A549 (cell line): ENCODE data around the gene CATSPERZ. TPM values are rescaled to one million over a fixed set of nuclear protein-coding genes. Genes with fewer than 3 reads are reported as not detected.
"Not testable (repeated sequence)": the region's sequence is repeated elsewhere in the genome, so short reads cannot be mapped to it uniquely, and the experiment has no call there.

Experiments used
- ATAC-seq, 2 experiments: fragments of 200-7000 bp in 1 of 2; fragments of >200 bp in 1 of 2; cut with Nextera tagmentation in 1 of 2; cut with Tn5 transposase in 1 of 2; 3 replicates each; pipeline versions ENCODE4 v1.8.0 to v1.9.1; 2018 to 2020; ENCODE audit warnings: mild to moderate bottlenecking in 1 of 2, moderate library complexity in 1 of 2
- CTCF ChIA-PET: fragments of 300-600 bp; sonication (Branson Sonifier 250); formaldehyde crosslinking; extraction: SDS; loops from one replicate; lab custom pipeline; 2021; ENCODE audit warnings: antibody characterized with exemption, inconsistent platforms; lab: Yijun Ruan, JAX
- POLR2A ChIA-PET: fragments of 350-600 bp; formaldehyde crosslinking; extraction: SDS; loops from one replicate; lab custom pipeline; 2021; ENCODE audit warnings: antibody characterized with exemption, inconsistent platforms; lab: Yijun Ruan, JAX
- DNase-seq, 2 experiments: peaks; one replicate each; pipeline versions ENCODE4 v3.0.0 to v3.0.0-alpha.2; 2011 to 2016; ENCODE audit warnings: low read depth in 1 of 2, low spot score in 1 of 2
- FAIRE-seq: peaks from 2 replicates; lab custom pipeline; 2011; peaks lifted over from hg19 to GRCh38; lab: Jason Lieb, UNC
- H3K27ac ChIP-seq, 2 experiments: fragments of >200 bp; sonication (Bioruptor Twin); formaldehyde crosslinking; 3 replicates each; pipeline ENCODE4 v1.5.1; 2016 to 2017
- H3K4me1 ChIP-seq: fragments of >200 bp; sonication (Bioruptor Twin); formaldehyde crosslinking; 3 replicates; pipeline ENCODE4 v1.6.1; 2016
- H3K4me2 ChIP-seq: fragments of >200 bp; sonication (Bioruptor Twin); formaldehyde crosslinking; 3 replicates; pipeline ENCODE4 v1.6.1; 2016
- H3K4me3 ChIP-seq: fragments of >200 bp; sonication (Bioruptor Twin); formaldehyde crosslinking; 3 replicates; pipeline ENCODE4 v1.5.1; 2016
- H3K9me3 ChIP-seq: fragments of >200 bp; sonication (Bioruptor Twin); formaldehyde crosslinking; 3 replicates; pipeline ENCODE4 v1.6.1; 2016
- BHLHE40 ChIP-seq: IDR thresholded peaks from 2 replicates; pipeline ENCODE4 v1.6.1; 2012; ENCODE audit warnings: low read depth, low read length, inconsistent platforms
- CBX2 ChIP-seq: fragments of 200-600 bp; sonication (generic); IDR thresholded peaks from 2 replicates; pipeline ENCODE4 v1.6.1; 2016; ENCODE audit warnings: low read depth, mild to moderate bottlenecking, borderline replicate concordance
- CEBPB ChIP-seq, 2 experiments: fragments of >200 bp in 1 of 2; sonication (Bioruptor Twin) in 1 of 2; formaldehyde crosslinking in 1 of 2; IDR thresholded peaks; 2 replicates each; pipeline ENCODE4 v1.6.1; 2012 to 2016
- CHD2 ChIP-seq: fragments of 150-350 bp; IDR thresholded peaks from 2 replicates; pipeline ENCODE4 v1.6.1; 2014; ENCODE audit warnings: low read length; ENCODE audit not compliant: partially characterized antibody
- EHMT2 ChIP-seq: fragments of 200-600 bp; sonication (generic); IDR thresholded peaks from 2 replicates; pipeline ENCODE4 v1.6.1; 2016; ENCODE audit warnings: antibody characterized with exemption, low read depth, mild to moderate bottlenecking, moderate library complexity
- EP300 ChIP-seq, 2 experiments: fragments of >200 bp; sonication (Bioruptor Twin); formaldehyde crosslinking; IDR thresholded peaks; 2 replicates in 1 of 2; 3 replicates in 1 of 2; pipeline ENCODE4 v1.6.1; 2016 to 2017
- HDAC2 ChIP-seq: fragments of 200-600 bp; sonication (generic); IDR thresholded peaks from 2 replicates; pipeline ENCODE4 v1.6.1; 2016
- HOXB13 ChIP-seq: fragments of 250-450 bp; sonication (Bioruptor Pico); IDR thresholded peaks from 2 replicates; pipeline ENCODE4 v1.5.0; 2020; ENCODE audit warnings: low read depth, mild to moderate bottlenecking, moderate library complexity
- RARB ChIP-seq: fragments of 250-450 bp; sonication (Bioruptor Pico); IDR thresholded peaks from 2 replicates; pipeline ENCODE4 v1.8.0; 2021; ENCODE audit warnings: mild to moderate bottlenecking, moderate library complexity
- RFX5 ChIP-seq: fragments of 450-650 bp; IDR thresholded peaks from 2 replicates; pipeline ENCODE4 v1.7.1; 2014; ENCODE audit warnings: antibody characterized with exemption, mild to moderate bottlenecking, moderate library complexity
- WGBS: methylation state at CpG from one replicate; pipeline ENCODE4 v1.1.6; 2017; ENCODE audit errors: missing lambda C conversion rate; 5-methylcytosine and 5-hydroxymethylcytosine counted together
- polyA plus RNA-seq, 4 experiments: library from polyadenylated mRNA; depleted of rRNA in 3 of 4; stranded (reverse); fragments of >200 nt; fragmentation: RNase III in 1 of 4; extraction: RNeasy Plus Mini Kit Qiagen cat#74134 plus additional on column Dnase treatment in 1 of 4; gene quantifications; 2 replicates in 3 of 4; 3 replicates in 1 of 4; pipeline ENCODE4 v1.2.3, GENCODE V29; 2011 to 2017
- TF ChIP-seq, protein P1 (sequence below): IDR thresholded peaks from 2 replicates; pipeline ENCODE4 v1.6.1; 2012
- TF ChIP-seq, protein P2 (sequence below): fragments of 450-650 bp; IDR thresholded peaks from 2 replicates; pipeline ENCODE4 v1.6.1; 2014; ENCODE audit warnings: antibody characterized with exemption
- TF ChIP-seq, protein P3 (sequence below): fragments of >200 bp; sonication (Bioruptor Twin); formaldehyde crosslinking; IDR thresholded peaks from 3 replicates; pipeline ENCODE4 v1.5.1; 2016

The CATSPERZ gene
- polyA plus RNA-seq, 2 of the 4 experiments (the other 2 are of a cell fraction) = 1.9 to 3.4 TPM

DNA sequence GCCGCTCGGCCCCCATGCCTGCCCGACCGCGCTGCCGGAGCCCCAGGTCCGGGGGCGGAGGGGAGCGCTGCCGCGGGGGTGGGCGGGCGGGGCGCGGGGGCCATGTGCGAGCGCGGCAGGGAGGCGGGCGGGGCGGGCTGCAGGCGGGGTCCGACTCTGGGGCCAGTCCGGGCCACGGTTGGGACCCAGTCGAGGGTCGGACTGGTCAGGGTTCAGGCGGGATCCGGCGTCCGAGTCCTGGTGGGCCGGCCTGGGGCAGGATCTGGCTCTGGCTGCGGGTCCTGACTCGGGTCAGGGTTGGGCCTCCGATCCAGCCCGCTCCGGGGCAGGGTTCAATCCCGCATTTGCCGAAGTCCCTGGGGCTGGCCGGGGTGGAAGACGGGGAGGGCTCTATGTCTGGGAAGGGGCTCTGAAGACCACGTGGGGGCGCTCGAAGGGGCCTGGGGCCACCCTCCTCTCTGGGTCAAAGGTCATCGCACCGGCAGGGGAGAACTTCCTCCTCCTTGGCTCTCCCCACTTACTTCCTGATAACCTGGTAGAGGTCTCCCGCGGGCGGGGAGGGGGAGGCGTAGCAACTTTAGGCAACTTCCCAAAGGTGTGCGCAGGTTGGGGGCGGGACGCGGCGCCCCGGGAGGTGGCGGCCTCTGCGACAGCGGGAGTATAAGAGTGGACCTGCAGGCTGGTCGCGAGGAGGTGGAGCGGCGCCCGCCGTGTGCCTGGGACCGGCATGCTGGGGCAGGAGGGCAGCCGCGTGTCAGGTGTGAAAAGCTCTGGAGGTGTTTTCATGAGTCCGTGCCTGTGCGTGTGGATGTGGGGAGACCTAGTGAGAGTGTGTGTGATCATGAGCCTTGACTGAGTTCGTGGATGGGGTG, 5.8 kb downstream of the CATSPERZ start (continued):
- TF ChIP-seq EHMT2 (no peak), HOXB13 (CRISPR knock-in tag) (no peak), RARB (no peak), HDAC2 (no peak), RFX5 (no peak), BHLHE40 (no peak), EP300 (IDR thresholded peaks at IDR 0.05) (no peak)

DNA sequence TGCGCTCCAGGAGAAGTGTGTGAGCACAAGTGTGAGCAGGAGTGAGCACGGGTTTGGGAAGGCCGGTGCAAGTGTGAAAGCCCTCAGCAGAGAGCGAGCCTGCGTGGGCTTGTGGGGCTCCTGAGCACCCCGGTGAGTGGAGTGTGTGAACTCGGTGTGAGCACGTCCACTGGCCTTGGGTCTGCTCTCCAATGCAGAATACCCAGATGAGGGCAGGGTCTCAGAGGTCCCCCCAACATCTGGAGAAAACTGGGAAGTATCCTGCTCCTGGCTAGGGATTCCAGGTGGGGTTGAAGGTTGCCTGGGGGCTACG, 6.4 kb downstream of the CATSPERZ start:
- ChIA-PET POLR2A (interaction anchor here (1.0 to 1.2 kb wide), 2 partner anchors 25 to 48 kb away, joined by 3 read pairs; no protein-coding TSS in a partner anchor), CTCF (interaction anchor here (1.3 to 20.7 kb wide), 5 partner anchors 9 to 60 kb away, joined by 4 to 996 read pairs (median 206); partner anchors contain the start of genes BAD, CCDC88B, FKBP2 and GPR137)
- no peak for ATAC-seq
- Histone ChIP-seq H3K4me3 (peak overlapping the region; percentile 73), H3K9me3 (no peaks in the 10 kb centered on the region), H3K4me1 (peaks cover 20% of the 10 kb centered on the region), H3K27ac (peak overlapping the region; percentile 85 to 94), H3K4me2 (peak overlapping the region; percentile 99)
- WGBS = 17% methylated on average over 9 of the region's 9 CpGs
- no peak for FAIRE-seq
- TF ChIP-seq, protein P1, sequence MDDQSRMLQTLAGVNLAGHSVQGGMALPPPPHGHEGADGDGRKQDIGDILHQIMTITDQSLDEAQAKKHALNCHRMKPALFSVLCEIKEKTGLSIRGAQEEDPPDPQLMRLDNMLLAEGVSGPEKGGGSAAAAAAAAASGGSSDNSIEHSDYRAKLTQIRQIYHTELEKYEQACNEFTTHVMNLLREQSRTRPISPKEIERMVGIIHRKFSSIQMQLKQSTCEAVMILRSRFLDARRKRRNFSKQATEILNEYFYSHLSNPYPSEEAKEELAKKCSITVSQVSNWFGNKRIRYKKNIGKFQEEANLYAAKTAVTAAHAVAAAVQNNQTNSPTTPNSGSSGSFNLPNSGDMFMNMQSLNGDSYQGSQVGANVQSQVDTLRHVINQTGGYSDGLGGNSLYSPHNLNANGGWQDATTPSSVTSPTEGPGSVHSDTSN = no peak
- TF ChIP-seq HOXB13 (CRISPR knock-in tag) (no peak), CHD2 (no peak), EHMT2 (no peak), BHLHE40 (no peak)
- DNase-seq = no peak

DNA sequence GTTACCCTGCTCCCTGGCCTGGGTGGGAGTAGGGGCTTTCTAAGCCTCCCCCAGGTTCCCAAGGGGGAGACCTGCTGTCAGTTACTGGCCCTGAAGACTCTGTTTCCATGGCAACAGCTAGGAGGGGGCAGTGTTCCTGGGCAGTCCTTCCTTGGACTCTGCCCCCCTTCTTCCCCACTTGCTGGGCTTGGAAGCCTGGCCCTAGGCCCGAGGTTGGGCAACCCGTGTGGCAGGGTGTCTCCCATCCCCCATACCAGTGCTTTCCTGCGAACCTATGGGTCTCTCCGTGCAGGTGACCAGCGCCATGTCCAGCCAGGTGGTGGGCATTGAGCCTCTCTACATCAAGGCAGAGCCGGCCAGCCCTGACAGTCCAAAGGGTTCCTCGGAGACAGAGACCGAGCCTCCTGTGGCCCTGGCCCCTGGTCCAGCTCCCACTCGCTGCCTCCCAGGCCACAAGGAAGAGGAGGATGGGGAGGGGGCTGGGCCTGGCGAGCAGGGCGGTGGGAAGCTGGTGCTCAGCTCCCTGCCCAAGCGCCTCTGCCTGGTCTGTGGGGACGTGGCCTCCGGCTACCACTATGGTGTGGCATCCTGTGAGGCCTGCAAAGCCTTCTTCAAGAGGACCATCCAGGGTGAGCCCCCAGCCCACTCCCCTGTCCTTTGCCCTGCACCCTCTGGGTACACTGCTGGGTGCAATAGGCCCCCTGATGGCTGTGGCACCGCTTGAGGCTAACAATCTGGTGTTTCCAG, 6.9 kb downstream of the CATSPERZ start:
- Histone ChIP-seq H3K4me3 (peak overlapping the region; percentile 73), H3K27ac (peak overlapping the region; percentile 85 to 94), H3K9me3 (no peaks in the 10 kb centered on the region), H3K4me2 (peak overlapping the region; percentile 99), H3K4me1 (peaks cover 20% of the 10 kb centered on the region)
- ChIA-PET POLR2A (interaction anchor here (1.0 to 1.2 kb wide), 2 partner anchors 25 to 48 kb away, joined by 3 read pairs; no protein-coding TSS in a partner anchor), CTCF (interaction anchor here (0.7 to 20.7 kb wide), 7 partner anchors 8 to 346 kb away, joined by 3 to 996 read pairs (median 68); partner anchors contain the start of genes BAD, CCDC88B, FKBP2 and GPR137)
- WGBS = 78% methylated on average over 14 of the region's 15 CpGs
- no peak for FAIRE-seq
- ATAC-seq = no peak
- peak; percentile 18 to 46 for DNase-seq
- TF ChIP-seq, protein P2, sequence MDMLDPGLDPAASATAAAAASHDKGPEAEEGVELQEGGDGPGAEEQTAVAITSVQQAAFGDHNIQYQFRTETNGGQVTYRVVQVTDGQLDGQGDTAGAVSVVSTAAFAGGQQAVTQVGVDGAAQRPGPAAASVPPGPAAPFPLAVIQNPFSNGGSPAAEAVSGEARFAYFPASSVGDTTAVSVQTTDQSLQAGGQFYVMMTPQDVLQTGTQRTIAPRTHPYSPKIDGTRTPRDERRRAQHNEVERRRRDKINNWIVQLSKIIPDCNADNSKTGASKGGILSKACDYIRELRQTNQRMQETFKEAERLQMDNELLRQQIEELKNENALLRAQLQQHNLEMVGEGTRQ = no peak
- TF ChIP-seq CEBPB (IDR thresholded peaks at IDR 0.05) = peak in 1 of 2 experiments; percentile 32; a peak in 1 of 4 replicates
- TF ChIP-seq, protein P3, sequence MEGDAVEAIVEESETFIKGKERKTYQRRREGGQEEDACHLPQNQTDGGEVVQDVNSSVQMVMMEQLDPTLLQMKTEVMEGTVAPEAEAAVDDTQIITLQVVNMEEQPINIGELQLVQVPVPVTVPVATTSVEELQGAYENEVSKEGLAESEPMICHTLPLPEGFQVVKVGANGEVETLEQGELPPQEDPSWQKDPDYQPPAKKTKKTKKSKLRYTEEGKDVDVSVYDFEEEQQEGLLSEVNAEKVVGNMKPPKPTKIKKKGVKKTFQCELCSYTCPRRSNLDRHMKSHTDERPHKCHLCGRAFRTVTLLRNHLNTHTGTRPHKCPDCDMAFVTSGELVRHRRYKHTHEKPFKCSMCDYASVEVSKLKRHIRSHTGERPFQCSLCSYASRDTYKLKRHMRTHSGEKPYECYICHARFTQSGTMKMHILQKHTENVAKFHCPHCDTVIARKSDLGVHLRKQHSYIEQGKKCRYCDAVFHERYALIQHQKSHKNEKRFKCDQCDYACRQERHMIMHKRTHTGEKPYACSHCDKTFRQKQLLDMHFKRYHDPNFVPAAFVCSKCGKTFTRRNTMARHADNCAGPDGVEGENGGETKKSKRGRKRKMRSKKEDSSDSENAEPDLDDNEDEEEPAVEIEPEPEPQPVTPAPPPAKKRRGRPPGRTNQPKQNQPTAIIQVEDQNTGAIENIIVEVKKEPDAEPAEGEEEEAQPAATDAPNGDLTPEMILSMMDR = no peak
- TF ChIP-seq CBX2 = no peak

DNA sequence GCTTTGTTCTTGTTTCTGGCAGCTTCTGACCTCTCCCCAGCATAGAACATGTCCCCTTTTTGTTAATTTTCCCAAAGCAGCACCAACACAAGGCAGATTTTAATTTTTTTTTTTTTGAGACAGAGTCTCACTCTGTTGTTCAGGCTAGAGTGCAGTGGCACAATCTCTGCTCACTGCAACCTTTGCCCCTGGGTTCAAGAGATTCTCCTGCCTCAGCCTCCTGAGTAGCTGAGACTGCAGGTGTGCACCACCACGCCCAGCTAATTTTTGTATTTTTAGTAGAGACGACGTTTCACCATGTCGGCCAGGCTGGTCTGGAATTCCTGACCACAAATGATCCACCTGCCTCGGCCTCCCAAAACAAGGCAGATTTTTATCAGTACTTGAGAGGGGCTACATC, 7.6 kb downstream of the CATSPERZ start:
- ATAC-seq, DNase-seq, H3K9me3 ChIP-seq, FAIRE-seq, H3K4me3 ChIP-seq: not testable (repeated sequence)
- Histone ChIP-seq H3K4me1 (peaks cover 20% of the 10 kb centered on the region), H3K4me2 (peak overlapping the region; percentile 99), H3K27ac (peak overlapping the region in 1 of 2 experiments; percentile 94; a peak in 1 of 6 replicates)
- ChIA-PET POLR2A (interaction anchor here (1.0 kb wide), 1 partner anchor 9 kb away, joined by 4 read pairs; no protein-coding TSS in a partner anchor), CTCF (interaction anchor here (0.7 to 20.7 kb wide), 5 partner anchors 7 to 345 kb away, joined by 3 to 996 read pairs (median 68); partner anchors contain the start of genes CCDC88B, FKBP2, PLCB3 and PPP1R14B)
- WGBS = 99% methylated on average over 5 of the region's 5 CpGs
